Measurements from ENCODE around the gene MDGA2.

MDGA2 gene

GRCh38 chr14:47447076-47447475, 228.3 kb downstream of the MDGA2 start:
- Histone ChIP-seq H4K20me1 (no peaks in the 10 kb centered on the region), H3K4me3 (no peak overlapping the region), H3K27ac (no peak overlapping the region), H3K4me1 (peaks cover 9% of the 10 kb centered on the region), H3K9me3 (no peaks in the 10 kb centered on the region), H3K4me2 (no peak overlapping the region), H3K9ac (no peak overlapping the region), H3K27me3 (no peaks in the 10 kb centered on the region), H3K36me3 (no peaks in the 10 kb centered on the region)
- TF ChIP-seq Cebpa-rat (IDR thresholded peaks at IDR 0.05) = no peak

GRCh38 chr14:47442211-47442610, 233.2 kb downstream of the MDGA2 start:
- no peak overlapping the region for H3K4me2 ChIP-seq
- H4K20me1 ChIP-seq = no peaks in the 10 kb centered on the region
- no peaks in the 10 kb centered on the region for H3K27me3 ChIP-seq
- no peak overlapping the region for H3K4me3 ChIP-seq
- H3K9ac ChIP-seq = no peak overlapping the region
- H3K36me3 ChIP-seq = no peaks in the 10 kb centered on the region
- no peak overlapping the region for H3K27ac ChIP-seq
- H3K4me1 ChIP-seq = peaks cover 19% of the 10 kb centered on the region
- TF ChIP-seq Cebpa-rat (IDR thresholded peaks at IDR 0.05) = no peak
- H3K9me3 ChIP-seq = no peaks in the 10 kb centered on the region

- Histone ChIP-seq H3K4me3 (no peak overlapping the region), H4K20me1 (no peaks in the 10 kb centered on the region), H3K27ac (no peak overlapping the region), H3K4me1 (peaks cover 19% of the 10 kb centered on the region), H3K36me3 (no peaks in the 10 kb centered on the region), H3K9me3 (no peaks in the 10 kb centered on the region), H3K4me2 (no peak overlapping the region), H3K27me3 (no peaks in the 10 kb centered on the region), H3K9ac (no peak overlapping the region)
- TF ChIP-seq Cebpa-rat (IDR thresholded peaks at IDR 0.05) = no peak
These were observed 235.5 kb downstream of the MDGA2 start for GRCh38 chr14:47439953-47440352.

- Histone ChIP-seq H4K20me1 (no peaks in the 10 kb centered on the region), H3K27ac (no peak overlapping the region), H3K27me3 (no peaks in the 10 kb centered on the region), H3K36me3 (no peaks in the 10 kb centered on the region), H3K9ac (no peak overlapping the region), H3K4me1 (peaks cover 19% of the 10 kb centered on the region), H3K9me3 (no peaks in the 10 kb centered on the region), H3K4me2 (peak overlapping the region; percentile 43), H3K4me3 (no peak overlapping the region)
- no peak for TF ChIP-seq Cebpa-rat (IDR thresholded peaks at IDR 0.05)
These were observed 236.7 kb downstream of the MDGA2 start for GRCh38 chr14:47438650-47439140.

- Histone ChIP-seq H3K9me3 (no peaks in the 10 kb centered on the region), H3K4me3 (no peak overlapping the region), H3K4me1 (peaks cover 19% of the 10 kb centered on the region), H3K4me2 (no peak overlapping the region), H4K20me1 (no peaks in the 10 kb centered on the region), H3K36me3 (no peaks in the 10 kb centered on the region), H3K27me3 (no peaks in the 10 kb centered on the region), H3K27ac (no peak overlapping the region), H3K9ac (no peak overlapping the region)
- TF ChIP-seq Cebpa-rat (IDR thresholded peaks at IDR 0.05) = no peak
These were observed 240.0 kb downstream of the MDGA2 start for GRCh38 chr14:47435331-47435965.

GRCh38 chr14:47427629-47428028, 247.8 kb downstream of the MDGA2 start:
- Histone ChIP-seq H3K27ac (no peak overlapping the region), H3K9ac (no peak overlapping the region)
- no peak for TF ChIP-seq Cebpa-rat (IDR thresholded peaks at IDR 0.05)

GRCh38 chr14:47425302-47425701, 250.1 kb downstream of the MDGA2 start:
- H3K4me1 ChIP-seq = no peaks in the 10 kb centered on the region
- no peaks in the 10 kb centered on the region for H4K20me1 ChIP-seq
- H3K36me3 ChIP-seq = no peaks in the 10 kb centered on the region
- H3K4me2 ChIP-seq = no peak overlapping the region
- H3K9me3 ChIP-seq = no peaks in the 10 kb centered on the region
- H3K4me3 ChIP-seq = no peak overlapping the region
- TF ChIP-seq Cebpa-rat (IDR thresholded peaks at IDR 0.05) = no peak
- H3K27ac ChIP-seq = no peak overlapping the region
- H3K27me3 ChIP-seq = no peaks in the 10 kb centered on the region
- H3K9ac ChIP-seq = no peak overlapping the region

More at GRCh38 chr14:47427629-47428028, 247.8 kb downstream of the MDGA2 start:
- H3K36me3 ChIP-seq = no peaks in the 10 kb centered on the region
- H3K4me3 ChIP-seq = no peak overlapping the region
- H3K4me1 ChIP-seq = no peaks in the 10 kb centered on the region
- H3K4me2 ChIP-seq = no peak overlapping the region
- H4K20me1 ChIP-seq = no peaks in the 10 kb centered on the region
- no peaks in the 10 kb centered on the region for H3K27me3 ChIP-seq
- no peaks in the 10 kb centered on the region for H3K9me3 ChIP-seq

GRCh38 chr14:47422191-47422590, 253.2 kb downstream of the MDGA2 start:
- Histone ChIP-seq H3K9ac (no peak overlapping the region), H3K27ac (no peak overlapping the region), H3K36me3 (no peaks in the 10 kb centered on the region), H4K20me1 (no peaks in the 10 kb centered on the region), H3K4me3 (no peak overlapping the region), H3K4me1 (peaks cover 3% of the 10 kb centered on the region; the same call in 1 of the 2 replicates), H3K27me3 (no peaks in the 10 kb centered on the region), H3K9me3 (no peaks in the 10 kb centered on the region), H3K4me2 (no peak overlapping the region)
- TF ChIP-seq Cebpa-rat (IDR thresholded peaks at IDR 0.05) = no peak

- no peaks in the 10 kb centered on the region for H3K36me3 ChIP-seq
- no peak overlapping the region for H3K4me2 ChIP-seq
- H3K4me3 ChIP-seq = no peak overlapping the region
- H4K20me1 ChIP-seq = no peaks in the 10 kb centered on the region
- no peak overlapping the region for H3K27ac ChIP-seq
- H3K9me3 ChIP-seq = no peaks in the 10 kb centered on the region
- H3K9ac ChIP-seq = no peak overlapping the region
- TF ChIP-seq Cebpa-rat (IDR thresholded peaks at IDR 0.05) = no peak
- no peaks in the 10 kb centered on the region for H3K27me3 ChIP-seq
- H3K4me1 ChIP-seq = no peaks in the 10 kb centered on the region
These were observed 263.9 kb downstream of the MDGA2 start for GRCh38 chr14:47411523-47411922.

GRCh38 chr14:47392326-47392725, 283.1 kb downstream of the MDGA2 start:
- H3K9me3 ChIP-seq = no peaks in the 10 kb centered on the region
- H3K27ac ChIP-seq = no peak overlapping the region
- no peak overlapping the region for H3K9ac ChIP-seq
- H3K4me1 ChIP-seq = no peaks in the 10 kb centered on the region
- no peaks in the 10 kb centered on the region for H3K27me3 ChIP-seq
- H4K20me1 ChIP-seq = no peaks in the 10 kb centered on the region
- H3K4me3 ChIP-seq = no peak overlapping the region
- no peak overlapping the region for H3K4me2 ChIP-seq
- TF ChIP-seq Cebpa-rat (IDR thresholded peaks at IDR 0.05) = no peak
- H3K36me3 ChIP-seq = no peaks in the 10 kb centered on the region
